ENCODE data around the gene CADM1.

DNA sequence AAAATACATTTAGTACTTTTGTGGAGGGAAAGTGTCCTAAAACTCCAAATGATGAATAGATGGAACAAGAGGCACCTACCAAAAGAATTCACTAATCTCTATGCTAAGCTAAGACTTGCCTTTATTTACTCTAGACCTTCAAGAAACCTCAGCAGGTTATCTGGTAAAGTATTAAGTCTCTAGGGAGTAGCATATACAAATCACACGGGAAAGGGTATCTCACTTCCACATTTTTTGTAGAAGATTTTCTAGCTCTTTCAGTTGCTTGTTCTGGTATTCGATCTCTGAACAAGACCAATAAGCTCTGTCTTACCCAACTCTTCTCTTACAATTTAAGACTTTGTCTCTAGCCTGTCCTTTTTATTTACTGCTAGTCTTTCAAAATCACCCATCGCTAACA, 18.1 kb upstream of the CADM1 start:
- TF ChIP-seq, protein P1, sequence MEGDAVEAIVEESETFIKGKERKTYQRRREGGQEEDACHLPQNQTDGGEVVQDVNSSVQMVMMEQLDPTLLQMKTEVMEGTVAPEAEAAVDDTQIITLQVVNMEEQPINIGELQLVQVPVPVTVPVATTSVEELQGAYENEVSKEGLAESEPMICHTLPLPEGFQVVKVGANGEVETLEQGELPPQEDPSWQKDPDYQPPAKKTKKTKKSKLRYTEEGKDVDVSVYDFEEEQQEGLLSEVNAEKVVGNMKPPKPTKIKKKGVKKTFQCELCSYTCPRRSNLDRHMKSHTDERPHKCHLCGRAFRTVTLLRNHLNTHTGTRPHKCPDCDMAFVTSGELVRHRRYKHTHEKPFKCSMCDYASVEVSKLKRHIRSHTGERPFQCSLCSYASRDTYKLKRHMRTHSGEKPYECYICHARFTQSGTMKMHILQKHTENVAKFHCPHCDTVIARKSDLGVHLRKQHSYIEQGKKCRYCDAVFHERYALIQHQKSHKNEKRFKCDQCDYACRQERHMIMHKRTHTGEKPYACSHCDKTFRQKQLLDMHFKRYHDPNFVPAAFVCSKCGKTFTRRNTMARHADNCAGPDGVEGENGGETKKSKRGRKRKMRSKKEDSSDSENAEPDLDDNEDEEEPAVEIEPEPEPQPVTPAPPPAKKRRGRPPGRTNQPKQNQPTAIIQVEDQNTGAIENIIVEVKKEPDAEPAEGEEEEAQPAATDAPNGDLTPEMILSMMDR (conservative IDR thresholded peaks at IDR 0.05 in 1 of 2, IDR thresholded peaks at IDR 0.05 in 1 of 2; ENCODE audit: extremely low read depth in 1 of 2, insufficient read depth in 1 of 2, low read depth in 1 of 2, low read length in 2 of 2) = no peak
- TF ChIP-seq EZH2 (IDR thresholded peaks at IDR 0.05; ENCODE audit: borderline replicate concordance, low read length) = no peak
